Coronary artery (tissue), 2 donors: ENCODE data around the gene WNK4.
"Not testable (repeated sequence)": the region's sequence is repeated elsewhere in the genome, so short reads cannot be mapped to it uniquely, and the experiment has no call there.

Experiments
- DNase-seq: peaks from one replicate; pipeline ENCODE4 v3.0.0-alpha.2; 2017; ENCODE audit warnings: low spot score
- H3K27ac ChIP-seq, 2 donors: fragments of 200-600 bp; sonication (generic); one replicate each; pipeline ENCODE4 v1.5.1; 2016 to 2019
- H3K4me3 ChIP-seq: fragments of 200-600 bp; sonication (generic); 2 replicates; pipeline ENCODE4 v1.5.1; 2016; ENCODE audit warnings: mild to moderate bottlenecking, moderate library complexity
- TF ChIP-seq, protein P1 (sequence below): fragments of 200-600 bp; sonication (generic); IDR thresholded peaks from one replicate; pipeline ENCODE4 v1.5.1; 2019; ENCODE audit warnings: antibody characterized with exemption

WNK4 gene

DNA sequence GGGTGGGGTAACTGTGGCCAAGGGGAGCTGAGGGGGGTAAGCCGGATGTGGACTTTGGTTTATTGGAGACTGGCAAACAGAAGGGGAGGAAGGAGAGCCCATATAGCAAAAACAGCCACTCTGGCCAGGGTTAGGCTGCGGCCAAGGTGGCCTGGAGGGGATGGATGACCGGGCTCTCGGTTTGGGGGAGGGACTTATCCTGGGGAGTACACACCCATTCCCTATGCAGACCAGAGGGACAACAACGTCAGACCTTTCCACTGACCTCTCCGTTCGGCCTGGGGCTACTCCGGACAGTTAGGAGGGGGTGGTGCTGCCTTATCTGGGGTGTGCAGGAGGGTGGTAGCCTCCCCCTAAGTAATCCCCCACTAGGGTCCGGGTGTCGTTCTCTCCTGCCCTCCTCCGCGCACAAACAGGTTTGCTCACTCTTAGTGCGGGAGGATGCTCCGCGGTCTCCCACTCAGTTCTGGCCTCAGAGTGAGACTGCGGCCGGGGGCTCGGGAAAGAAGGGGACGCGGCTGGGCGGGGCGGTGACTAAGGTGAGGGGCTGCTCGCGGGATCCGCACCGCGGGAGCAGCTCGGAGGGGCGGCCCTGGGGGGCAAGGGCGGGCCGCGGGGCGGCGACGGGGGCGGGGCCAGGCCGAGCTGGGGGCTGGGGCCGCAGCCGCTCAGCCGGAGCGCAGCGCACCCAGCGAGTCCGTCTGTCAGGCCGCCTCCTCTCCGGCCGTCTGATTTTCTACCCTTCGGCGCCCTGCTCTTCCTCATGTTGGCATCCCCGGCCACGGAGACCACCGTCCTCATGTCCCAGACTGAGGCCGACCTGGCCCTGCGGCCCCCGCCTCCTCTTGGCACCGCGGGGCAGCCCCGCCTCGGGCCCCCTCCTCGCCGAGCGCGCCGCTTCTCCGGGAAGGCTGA, at the start of gene WNK4:
WNK4 (plus strand) TSS at position 675 of the 915 bp plus-strand sequence; CDS start at position 764, 89 bp downstream.
- H3K27ac ChIP-seq, result no peak within 1 kb of the TSS
- TF ChIP-seq, protein P1, sequence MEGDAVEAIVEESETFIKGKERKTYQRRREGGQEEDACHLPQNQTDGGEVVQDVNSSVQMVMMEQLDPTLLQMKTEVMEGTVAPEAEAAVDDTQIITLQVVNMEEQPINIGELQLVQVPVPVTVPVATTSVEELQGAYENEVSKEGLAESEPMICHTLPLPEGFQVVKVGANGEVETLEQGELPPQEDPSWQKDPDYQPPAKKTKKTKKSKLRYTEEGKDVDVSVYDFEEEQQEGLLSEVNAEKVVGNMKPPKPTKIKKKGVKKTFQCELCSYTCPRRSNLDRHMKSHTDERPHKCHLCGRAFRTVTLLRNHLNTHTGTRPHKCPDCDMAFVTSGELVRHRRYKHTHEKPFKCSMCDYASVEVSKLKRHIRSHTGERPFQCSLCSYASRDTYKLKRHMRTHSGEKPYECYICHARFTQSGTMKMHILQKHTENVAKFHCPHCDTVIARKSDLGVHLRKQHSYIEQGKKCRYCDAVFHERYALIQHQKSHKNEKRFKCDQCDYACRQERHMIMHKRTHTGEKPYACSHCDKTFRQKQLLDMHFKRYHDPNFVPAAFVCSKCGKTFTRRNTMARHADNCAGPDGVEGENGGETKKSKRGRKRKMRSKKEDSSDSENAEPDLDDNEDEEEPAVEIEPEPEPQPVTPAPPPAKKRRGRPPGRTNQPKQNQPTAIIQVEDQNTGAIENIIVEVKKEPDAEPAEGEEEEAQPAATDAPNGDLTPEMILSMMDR, result no peak
- DNase-seq, result no peak
- peak within 1 kb of the TSS; percentile 66 for H3K4me3 ChIP-seq

DNA sequence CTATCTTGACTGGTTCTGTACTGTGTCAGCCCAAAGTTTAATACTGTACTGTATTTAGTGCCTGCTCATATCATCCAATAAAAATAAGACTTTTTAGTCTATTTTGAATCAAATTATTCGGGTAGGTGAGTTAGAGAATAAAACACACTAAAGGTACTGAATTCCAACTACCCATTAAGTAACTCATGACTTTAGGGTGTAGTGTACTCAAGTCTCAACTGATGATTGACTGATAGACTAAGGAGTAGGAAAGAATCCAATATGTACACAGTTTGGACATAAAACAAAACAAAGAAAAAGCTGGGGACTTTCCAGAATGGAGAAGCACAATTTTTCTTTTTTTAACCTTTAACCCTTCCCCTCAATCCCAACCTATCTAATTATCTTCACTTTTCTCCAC, 39.7 kb upstream of the WNK4 start:
- no peak for DNase-seq
- H3K27ac ChIP-seq, result no peak overlapping the region
- H3K4me3 ChIP-seq, result no peak overlapping the region
- TF ChIP-seq, protein P1, result no peak

DNA sequence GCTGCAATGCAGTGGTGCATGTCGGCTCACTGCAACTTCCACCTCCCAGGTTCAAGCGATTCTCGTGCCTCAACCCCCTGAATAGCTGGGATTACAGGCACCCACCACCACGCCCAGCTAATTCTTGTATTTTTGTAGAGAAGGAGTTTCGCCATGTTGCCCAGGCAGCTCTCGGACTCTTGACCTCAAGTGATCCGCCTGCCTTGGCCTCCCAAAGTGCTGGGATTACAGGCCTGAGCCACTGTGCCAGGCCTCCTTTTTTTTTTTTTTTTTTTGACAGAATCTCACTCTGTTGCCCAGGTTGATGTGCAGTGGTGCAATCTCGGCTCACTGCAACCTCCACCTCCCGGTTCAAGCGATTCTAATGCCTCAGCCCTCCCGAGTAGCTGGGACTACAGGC, 37.5 kb upstream of the WNK4 start:
- H3K27ac ChIP-seq, DNase-seq, H3K4me3 ChIP-seq: not testable (repeated sequence)

DNA sequence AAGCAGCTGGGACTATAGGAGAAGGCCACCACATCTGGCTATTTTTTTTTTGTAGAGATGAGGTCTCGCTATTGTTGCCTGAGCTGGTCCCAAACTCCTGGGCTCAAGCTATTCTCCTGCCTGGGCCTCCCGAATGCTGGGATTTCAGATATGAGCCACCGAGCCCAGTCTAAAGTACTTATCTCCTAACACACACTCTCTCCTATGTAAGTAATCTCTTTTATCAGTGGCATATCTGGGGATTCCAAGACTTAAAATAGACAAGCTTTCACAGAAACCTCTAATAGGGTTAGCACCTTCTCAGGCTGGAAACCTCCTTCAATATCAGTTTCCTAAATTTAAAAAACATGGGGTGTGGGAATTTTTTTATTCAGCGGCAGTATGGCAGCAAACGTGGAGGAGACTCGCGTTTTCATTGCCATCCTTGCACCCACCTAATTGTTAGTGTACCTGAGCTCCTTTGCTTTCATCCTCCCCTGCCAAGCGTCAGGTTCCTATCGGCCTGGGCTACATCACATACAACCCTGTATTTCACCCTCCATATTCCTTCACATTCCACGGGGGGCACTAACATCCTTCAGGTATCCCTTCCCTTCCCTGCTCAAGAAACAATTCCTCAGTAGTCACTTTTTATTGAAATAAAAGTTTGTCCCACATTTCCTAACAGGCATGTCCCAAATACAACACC, 36.7 kb upstream of the WNK4 start:
- Histone ChIP-seq H3K4me3 (peak overlapping the region; percentile 96), H3K27ac (peak overlapping the region; percentile 92 to 98)
- DNase-seq, result no peak
- TF ChIP-seq, protein P1, result no peak

DNA sequence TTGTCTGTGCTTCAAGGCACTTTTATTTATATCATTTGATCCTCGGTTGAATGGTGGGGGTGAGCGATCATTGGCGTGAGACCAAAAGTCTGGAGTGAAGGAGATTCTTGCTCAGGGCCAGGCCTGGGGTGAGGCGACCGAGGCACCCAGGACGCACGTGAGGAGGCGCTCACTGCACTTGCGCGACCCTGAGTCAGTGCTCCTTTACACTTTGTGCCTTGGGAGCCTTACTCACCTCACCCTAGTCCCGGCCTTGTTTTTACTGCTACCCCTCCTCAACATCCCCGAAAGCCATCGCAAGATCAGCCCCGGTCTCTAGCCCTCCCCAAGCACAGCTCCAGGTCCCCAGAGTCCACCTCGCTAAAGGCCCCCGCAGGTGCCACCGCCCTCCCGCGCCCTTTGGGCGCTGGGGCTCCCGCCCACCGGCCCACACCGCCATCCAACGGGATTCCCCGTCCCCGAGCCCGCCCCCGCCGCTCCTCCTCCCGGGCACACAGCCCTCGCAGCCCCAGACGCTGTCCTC, 36.1 kb upstream of the WNK4 start:
- peak overlapping the region; percentile 96 for H3K4me3 ChIP-seq
- peak overlapping the region; percentile 92 to 98 for H3K27ac ChIP-seq
- DNase-seq, result peak; percentile 82
- TF ChIP-seq, protein P1, result no peak

DNA sequence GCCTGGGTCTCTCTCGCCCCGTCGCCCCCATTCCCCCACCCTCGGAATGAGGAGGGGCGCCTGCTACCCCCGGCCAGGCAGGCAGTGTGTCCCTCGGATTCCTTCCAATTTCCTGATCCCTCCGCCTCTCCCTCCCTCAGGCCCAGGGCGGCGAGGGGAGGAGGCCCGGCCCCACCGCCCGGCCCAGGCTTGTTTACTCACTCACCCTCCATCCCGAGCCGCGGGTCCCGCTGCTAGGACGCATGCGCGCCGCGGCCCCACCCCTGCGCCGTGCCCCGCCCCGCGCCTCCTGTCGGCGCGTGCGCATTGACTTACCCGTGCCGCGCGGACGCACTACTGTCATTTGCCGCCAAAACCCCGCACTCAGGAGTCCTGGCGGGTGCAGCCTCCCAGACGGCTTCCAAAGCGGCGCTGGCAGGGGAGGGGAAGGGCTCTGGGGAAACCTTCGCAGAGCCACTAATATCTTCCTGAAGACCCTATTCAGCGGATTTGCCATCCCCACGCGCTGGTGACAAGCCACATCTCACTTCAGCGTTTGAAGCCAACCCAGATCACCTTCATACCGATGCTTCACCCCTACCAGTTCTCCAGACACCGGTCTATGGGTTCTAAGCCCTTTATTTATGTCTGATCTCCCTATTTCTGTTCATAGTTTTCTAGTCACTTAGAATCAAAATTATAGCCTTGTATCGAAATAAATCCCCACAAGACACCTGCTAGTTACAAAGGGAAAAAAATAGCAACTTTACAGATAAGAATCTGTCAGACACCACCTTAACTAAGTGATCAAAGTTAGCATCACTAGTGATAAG, 35.4 kb upstream of the WNK4 start, which contains the start of gene EZH1:
EZH1 (minus strand) TSS at position 235 of the 812 bp plus-strand sequence. CDS start 16,099 bp downstream, outside the sequence.
- TF ChIP-seq, protein P1, result no peak
- peak; percentile 92 for DNase-seq
- H3K27ac ChIP-seq, result peak within 1 kb of the TSS; percentile 92 to 98
- peak within 1 kb of the TSS; percentile 96 for H3K4me3 ChIP-seq
